GDM1 (cell line): Measurements from ENCODE around the gene MAN2B1.
"Not testable (repeated sequence)": the region's sequence is repeated elsewhere in the genome, so short reads cannot be mapped to it uniquely, and the experiment has no call there.

Experiments
- DNase-seq: peaks from one replicate; lab custom pipeline; 2025; lab: John Stamatoyannopoulos, UW

MAN2B1 gene

DNA sequence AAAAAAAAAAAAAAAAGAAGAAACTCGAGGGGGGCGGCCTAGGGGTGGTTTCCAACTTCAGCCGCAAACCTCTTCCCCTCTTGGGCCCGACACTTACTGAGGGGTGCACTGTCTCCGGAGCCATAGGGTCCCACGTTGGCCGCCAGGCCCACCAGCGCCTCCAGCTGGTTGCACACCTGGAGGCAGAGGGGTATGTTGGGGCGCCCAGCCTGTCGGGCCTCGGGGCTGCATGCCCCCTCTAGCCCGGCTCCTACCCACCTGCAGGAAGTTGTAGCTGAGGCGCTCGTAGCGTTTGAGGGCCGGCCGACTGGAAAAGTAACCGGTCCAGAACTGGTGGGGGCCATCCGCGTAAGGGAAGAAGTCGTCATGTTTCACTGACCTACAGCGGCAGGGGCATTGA, 8.6 kb downstream of the MAN2B1 start:
- no peak for DNase-seq

DNA sequence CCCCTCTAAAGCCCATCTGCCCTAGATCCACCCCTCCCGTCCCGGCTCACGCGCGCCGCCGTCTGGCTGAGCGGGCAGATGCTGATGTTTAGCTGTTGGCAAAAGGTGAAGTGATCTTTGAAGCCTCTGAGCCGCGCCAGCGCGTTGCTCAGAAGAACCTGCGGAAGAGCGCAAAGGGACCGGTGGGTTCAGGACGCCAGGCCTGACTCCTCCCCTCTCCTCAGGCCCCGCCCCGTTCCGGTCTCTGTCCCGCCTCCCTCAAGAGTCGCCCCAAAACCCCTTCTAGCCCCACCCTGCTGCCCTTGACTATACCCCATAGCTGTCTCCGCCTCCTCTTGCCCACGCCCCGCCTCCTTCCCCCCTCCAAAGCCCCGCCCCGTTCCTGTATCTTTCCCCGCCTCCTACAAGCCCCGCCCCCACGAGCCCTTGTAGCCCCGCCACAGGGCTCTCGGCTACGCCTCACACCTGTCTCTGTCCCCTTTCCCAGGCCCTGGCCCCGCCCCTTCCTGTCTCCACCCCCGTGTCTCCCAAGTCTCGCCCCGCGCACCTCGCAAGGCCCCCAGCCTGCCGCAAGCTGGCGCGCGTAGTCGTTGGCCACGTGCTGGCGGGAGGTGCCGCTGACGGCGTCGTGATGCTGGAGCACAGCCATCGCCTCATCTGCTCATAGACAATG, 9.5 kb downstream of the MAN2B1 start:
- no peak for DNase-seq

DNA sequence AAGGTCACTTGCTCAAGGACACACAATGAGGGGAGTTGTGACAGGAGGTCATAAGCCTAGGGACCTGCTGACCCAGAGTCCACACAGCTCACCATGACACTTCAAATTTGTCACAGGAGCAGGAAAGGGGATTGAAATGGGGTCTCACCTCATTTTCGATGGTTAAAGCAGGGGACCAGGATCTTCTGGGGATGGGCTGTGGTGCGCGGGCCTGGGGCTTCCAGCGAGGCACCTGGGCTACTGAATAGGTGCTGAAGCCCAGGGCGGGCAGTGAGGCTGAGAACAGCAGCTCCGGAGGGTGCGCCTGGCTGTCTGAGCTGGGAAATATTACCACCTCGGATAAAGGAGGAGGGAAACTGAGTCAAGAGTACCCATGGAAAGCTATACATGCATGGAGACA, 11.0 kb downstream of the MAN2B1 start:
- DNase-seq, result no peak

DNA sequence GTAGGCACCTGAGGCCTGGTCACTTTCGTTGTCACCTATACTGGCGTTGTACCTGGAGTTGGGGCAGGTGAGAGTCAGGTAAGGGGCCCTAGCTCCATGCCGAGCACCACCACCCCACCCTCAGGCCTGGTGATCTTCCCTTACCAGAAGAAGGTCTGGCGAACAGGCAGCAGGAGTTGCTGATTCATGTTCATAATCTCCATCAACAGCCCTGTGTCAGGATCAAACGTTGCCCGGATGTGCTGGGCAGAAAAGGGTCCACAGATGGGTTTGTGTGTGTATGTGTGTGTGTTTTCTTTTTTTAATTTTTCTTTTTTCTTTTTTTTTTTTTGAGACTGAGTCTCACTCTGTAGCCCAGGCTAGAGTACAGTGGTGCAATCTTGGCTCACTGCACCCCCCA, 14.3 kb downstream of the MAN2B1 start:
- DNase-seq, result no peak

DNA sequence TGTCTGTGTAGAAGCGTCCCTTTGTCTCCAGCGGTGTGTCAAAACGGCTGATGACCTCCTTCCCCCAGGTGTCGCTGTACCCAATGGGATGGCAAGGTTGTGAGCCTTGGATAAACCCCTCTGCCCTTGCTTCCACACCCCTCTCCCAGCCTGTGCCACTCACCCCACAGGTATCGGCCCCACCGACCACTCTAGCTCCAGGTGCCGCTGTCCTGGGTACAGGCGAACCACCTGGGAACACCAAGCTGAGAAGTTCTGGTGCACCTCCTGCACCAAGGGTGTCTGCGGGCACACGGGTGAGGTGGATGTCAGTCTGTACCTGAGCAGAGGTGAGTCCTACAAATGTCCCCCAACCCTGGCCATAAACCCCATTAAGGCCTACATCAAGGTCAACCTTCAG, 16.6 kb downstream of the MAN2B1 start:
- DNase-seq, result no peak

DNA sequence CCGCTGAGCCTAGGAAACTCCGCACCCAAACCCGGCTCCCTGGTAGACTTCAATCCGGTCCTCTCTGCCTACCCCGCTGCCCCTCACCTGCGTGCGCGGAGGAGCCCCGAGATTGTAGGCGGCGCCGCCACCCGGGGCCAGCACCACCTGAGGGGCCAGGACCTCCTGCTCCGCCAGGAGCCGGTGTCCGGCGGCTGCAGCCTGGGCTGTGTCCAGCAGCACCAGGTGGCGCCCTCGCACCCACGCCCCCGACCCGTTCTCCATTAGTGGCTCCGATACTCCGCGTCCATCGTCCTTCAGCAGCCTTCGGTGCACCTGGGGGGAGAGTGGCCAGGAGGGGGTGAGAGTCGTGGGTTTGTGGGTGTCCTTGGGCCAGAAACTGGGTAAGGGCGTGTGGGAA, 18.5 kb downstream of the MAN2B1 start:
- no peak for DNase-seq

DNA sequence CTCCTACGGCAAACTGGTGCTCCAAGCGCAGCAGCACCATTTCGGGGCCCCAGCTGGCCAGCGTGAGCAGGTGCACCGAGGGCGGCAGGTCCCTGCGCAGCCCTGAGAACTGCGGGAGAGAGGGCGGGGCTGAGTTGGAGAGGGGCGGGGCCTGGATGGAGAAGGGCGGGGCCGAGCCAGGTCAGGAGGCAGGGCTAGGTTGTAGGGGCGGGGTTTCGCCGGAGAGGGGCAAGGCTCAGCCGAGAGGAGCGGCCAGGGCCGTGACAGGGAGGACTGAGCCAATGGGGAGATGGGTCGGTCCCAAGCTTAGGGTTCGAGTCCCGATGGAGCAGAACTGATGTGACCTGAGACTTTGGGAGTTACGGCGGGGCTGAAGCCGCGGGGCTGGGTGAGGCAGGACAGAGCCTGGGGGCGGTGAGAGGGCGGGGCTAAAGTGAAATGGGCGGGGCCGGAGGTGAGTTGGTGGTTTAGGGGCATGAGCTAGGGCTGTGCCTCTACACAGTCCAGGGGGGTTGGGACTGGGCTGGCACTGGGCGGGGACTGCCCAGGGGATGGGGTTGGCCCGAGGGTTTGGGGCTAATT, 19.0 kb downstream of the MAN2B1 start:
- DNase-seq, result no peak

DNA sequence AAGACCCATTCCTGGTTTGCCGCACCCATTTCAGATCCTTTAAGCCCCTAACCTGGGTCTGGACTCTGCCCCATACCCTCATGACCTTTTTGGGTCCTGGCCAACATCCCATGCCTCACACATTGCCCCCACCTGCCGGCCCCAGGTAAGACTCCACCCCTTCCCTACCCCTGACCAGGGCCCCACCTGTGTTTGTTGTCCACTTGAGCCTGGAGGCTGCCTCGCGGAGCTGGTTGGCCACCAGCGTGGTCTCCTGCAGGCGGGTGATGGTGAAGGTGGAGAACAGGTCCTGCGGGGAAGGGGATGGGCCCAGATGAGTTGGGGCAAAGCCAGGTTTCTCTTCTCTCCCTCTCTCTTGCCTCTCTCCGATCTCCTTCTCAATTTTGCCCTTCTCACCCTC, 19.5 kb downstream of the MAN2B1 start:
- no peak for DNase-seq

DNA sequence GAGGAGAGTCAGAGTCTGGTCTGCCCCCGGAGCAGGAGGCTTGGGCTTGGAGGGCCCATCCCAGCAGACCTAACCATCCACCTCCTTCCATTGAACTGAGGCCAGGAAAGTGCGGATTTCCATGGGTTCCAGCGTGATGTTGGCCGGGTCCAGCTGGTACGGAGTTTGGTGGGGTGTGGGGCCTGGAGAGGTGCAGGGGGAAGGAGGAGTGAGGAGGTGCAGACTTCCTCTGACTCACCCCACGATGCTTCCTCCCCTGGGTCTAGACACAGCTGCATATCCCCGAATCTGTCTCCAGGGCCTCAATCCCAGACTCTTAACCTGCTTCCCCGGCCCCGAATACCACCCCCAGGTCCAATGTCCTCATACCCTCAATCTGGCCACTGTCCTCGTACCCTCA, 20.0 kb downstream of the MAN2B1 start:
- DNase-seq, result no peak

DNA sequence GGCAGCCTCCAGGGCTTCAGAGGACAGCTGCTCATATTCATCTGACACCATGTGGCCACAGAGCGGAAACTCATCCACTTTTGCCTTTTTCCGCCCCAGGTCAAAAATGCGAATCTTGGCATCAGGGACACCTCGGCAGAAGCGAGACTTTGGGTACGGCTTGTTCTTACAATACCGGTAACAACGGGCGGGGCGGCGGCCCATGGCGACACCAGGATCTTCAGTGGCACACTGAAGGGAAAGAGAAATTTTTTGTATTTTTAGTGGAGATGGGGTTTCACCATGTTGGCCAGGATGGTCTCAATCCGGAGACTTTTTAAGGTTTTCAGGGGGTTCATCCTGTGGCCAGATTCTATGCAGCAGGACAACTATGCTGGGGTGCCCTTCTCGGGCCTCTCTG, 22.8 kb downstream of the MAN2B1 start:
- DNase-seq, result not testable (repeated sequence)

DNA sequence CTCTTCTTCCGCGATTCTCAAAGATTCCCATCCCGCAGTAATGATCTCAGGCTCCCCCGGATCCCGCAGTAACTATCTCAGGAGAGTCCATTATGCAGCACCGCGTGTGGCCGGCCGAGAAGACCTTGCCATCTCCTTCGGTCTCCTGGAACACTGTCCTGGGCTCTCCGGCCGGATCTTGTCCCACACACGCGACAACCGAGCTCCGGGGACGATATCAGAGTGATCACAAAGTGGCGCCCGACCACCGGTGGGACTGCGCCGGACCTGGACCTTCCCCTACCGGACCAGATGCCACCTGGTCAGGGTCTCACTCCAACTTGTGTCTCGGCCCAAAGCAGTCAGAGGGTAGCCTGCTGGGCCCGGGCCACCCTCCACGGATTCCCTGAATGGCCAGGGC, 24.0 kb downstream of the MAN2B1 start:
- no peak for DNase-seq

DNA sequence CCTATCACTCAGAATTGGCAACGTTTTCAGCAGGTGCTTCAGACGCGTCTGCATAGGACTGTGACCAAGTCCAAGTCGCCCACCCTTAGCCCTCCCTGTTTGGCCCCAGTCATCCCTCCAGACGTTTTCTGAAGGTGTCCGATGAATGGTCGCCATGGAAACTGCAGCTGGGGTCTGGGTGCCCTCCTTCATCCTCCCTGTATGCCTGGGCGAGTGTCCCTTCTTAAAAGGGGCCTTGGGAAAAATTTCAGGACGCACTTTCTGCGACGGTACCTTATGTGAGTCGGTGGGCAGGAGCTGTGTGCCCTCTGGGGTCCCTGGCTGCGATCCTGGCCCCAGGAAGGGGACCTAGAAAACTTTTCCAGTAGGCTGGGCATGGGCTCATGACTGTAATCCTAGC, 25.1 kb downstream of the MAN2B1 start:
- DNase-seq, result no peak

DNA sequence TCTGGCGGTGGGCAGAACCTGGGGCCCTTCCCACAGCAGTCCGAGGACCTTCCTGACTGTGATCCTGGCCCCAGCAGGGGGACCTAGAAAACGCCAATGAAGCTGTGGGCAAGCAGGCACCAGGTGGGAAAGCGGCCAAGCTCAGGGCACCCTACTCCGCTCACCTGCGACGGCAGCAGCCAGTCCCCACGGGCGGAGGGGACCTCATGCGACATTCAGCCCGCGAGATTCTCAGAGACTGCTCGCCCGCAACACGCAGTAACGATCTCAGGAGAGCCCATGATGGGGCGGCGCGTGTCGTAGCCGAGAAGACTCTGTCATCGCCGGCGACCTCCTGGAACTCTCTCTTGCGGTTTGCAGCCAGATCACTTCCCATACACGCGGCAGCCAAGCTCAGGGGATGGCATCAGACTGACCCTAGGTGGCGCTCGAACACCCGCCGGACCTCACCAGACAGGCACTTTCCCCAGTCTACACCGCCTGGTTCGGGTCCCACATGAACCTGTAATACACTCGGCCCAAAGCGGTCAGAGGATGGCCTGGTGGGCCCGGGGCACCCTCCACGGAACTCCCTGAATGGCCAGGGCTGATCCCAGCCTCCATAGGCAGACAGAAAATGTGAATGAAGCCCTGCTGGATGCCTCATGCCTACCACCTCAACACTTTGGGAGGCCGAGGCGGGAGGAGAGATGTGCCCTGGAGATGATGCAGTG, 26.5 kb downstream of the MAN2B1 start:
- peak; percentile 80 for DNase-seq

DNA sequence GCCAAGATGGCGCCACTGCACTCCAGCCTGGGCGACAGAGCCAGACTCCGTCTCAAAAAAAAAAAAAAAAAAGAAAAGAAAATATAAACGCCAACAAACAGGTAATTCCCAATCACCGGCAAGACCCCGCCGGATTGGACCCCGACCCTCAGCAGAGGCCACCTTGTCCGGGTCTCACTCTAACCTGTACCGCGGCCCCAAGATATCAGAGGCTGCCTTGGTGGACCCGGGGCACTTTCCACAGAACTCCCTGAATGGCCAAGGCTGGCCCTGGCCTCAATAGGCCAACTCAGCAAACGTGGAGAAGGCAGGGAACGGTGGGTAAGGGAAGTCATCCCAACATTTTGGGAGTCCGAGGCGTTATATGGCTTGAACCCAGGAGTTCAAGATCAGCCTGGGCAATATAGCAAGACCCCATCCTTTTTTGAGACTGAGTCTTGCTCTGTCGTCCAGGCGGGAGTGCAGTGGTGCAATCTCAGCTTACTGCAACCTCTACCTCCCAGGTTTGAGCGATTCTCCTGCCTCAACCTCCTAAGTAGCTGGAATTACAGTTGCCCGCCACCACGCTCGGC, 27.8 kb downstream of the MAN2B1 start:
- DNase-seq, result no peak

DNA sequence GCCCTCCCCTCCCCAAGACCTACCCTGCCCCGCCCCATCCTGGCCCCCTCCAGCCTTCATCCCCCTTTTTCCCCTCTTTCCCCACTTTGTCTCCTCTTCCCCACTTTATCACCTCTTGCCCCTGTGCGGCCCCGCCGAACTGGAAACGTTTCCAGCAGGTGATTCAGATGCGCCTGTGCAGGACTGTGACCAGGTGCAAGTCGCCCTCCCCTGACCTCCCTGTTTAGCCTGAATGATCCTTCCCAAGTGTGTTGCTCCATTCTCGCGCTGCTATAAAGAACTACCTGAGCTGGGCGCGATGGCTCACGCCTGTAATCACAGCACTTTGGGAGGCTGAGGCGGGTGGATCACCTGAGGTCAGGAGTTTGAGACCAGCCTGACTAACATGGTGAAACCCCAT, 29.9 kb downstream of the MAN2B1 start:
- DNase-seq, result no peak

DNA sequence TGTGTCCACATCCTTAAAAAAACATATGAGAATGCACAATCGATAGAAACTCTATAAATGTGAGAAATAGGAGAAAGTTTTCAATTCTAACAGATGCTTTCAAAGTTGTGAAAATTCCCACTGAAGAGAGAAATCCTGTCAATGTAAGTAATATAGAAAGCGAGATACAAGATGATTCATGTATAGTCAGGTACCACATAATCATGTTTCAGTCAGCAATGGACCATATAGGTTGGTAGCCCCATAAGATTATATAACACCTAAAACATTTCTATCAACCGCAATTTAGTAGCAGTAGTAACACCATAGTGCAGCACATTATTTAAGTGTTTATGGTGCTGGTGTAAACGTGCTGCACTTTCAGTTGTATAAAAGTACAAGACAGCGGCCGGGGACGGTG, 37.3 kb downstream of the MAN2B1 start:
- no peak for DNase-seq

DNA sequence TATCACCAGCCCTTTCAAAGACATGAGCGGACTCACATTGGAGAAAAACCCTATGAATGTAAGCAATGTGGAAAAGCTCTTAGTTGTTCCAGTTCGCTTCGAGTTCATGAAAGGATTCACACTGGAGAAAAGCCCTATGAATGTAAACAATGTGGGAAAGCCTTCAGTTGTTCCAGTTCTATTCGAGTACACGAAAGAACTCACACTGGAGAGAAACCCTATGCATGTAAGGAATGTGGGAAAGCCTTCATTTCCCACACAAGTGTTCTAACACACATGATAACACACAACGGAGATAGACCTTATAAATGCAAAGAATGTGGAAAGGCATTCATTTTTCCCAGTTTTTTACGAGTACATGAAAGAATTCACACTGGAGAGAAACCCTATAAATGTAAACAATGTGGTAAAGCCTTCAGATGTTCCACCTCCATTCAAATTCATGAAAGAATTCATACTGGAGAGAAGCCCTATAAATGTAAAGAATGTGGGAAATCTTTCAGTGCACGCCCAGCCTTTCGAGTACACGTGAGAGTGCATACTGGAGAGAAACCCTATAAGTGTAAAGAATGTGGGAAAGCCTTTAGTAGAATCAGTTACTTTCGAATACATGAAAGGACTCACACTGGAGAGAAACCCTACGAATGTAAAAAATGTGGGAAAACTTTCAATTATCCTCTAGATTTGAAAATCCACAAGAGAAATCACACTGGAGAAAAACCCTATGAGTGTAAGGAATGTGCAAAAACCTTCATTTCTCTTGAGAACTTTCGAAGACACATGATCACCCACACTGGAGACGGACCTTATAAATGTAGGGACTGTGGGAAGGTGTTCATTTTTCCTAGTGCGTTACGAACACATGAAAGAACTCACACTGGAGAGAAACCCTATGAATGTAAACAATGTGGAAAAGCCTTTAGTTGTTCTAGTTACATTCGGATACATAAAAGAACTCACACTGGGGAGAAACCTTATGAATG, 38.2 kb downstream of the MAN2B1 start:
- no peak for DNase-seq

DNA sequence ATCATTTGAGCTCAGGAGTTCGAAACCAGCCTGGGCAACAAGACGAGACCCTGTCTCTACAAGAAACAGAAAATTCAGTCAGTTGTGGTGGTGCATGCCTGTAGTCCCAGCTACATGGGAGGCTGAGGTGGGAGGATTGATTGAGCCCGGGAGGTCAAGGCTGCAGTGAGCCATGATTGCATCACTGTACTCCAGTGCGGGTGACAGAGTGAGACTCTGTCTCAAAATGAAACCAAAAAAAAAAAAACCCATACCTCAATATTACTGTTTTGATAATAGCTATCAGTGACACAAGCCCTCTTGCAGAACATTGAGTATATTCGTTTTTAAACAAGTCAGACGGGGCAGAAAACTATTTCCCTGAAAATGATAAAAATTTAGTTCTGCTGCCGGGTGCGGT, 39.6 kb downstream of the MAN2B1 start:
- DNase-seq, result no peak

DNA sequence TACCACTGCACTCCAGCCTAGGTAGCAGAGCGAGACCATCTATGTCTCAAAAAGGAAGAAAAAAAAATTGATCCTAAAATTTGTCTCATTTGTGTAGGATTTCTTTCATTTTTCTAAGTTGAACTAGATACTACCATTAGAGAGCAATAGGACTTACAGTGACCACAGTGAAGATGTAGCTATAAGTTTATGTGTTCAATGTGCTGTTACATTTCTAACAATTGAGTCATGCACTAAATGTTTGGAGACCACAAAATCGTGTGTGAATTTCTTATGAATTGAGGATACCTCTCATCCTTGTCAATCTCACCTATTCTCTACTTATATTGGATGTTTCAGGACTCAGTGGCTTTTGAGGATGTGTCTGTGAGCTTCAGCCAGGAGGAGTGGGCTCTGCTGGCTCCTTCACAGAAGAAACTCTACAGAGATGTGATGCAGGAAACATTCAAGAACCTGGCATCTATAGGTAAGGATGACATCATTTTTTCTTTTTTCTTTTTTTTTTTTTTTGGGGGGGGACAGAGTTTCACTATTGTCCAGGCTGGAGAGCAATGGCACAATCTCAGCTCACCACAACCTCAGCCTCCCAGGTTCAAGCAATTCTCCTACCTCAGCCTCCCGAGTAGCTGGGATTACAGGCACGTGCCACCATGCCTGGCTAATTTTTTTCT, 43.0 kb downstream of the MAN2B1 start:
- no peak for DNase-seq

DNA sequence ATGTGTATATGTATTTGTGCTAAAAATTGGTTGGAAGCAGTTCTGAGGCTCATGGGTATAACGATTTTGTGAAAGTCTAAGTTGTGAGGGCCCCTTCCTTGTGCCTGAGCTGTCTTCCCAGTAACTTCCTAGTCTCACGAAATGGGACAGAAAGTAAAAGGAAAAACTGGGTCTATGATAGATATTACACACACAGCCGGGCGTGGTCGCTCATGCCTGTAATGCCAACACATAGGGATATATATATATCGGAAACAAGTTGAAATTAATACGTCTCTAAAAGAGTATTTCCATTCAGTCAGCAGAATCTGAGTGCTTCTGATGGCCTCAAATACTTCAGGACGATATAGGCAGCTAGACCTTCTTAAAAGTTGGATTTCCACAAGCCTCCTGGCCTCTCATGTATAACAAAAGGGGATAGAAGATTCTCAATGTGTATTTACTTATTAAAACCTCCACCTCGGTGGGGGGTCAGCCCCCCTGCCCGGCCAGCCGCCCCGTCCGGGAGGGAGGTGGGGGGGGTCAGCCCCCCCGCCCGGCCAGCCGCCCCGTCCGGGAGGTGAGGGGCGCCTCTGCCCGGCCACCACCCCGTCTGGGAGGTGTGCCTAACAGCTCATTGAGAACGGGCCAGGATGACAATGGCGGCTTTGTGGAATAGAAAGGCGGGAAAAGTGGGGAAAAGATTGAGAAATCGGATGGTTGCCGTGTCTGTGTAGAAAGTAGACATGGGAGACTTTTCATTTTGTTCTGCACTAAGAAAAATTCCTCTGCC, 45.1 kb downstream of the MAN2B1 start:
- not testable (repeated sequence) for DNase-seq

DNA sequence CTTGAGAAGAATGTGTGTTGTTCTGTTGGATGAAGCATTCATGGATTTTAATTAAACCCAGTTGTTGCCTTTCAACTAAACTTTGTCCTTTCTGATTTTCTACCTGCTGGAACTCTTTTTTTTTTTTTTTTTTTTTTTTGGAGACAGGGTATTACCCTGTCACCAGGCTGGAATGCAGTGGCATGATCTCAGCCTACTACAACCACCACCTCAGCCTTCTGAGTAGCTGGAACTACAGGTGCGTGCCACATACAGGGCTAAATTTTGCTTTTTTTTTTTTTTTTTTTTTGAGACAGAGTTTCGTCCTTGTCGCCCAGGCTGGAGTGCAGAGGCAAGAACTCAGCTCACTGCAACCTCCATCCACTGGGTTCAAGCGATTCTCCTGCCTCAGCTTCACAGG, 48.9 kb downstream of the MAN2B1 start:
- DNase-seq, result no peak
